Lower leg skin (tissue), 4 donors: ENCODE data around the gene EPC2. TPM values are rescaled to one million over a fixed set of nuclear protein-coding genes. Genes with fewer than 3 reads are reported as not detected.
"Not testable (repeated sequence)": the region's sequence is repeated elsewhere in the genome, so short reads cannot be mapped to it uniquely, and the experiment has no call there.

Experiments used
- DNase-seq, 2 donors: peaks; one replicate each; pipeline ENCODE4 v3.0.0-alpha.2; 2019; ENCODE audit warnings: low spot score in 2 of 2
- H3K4me3 ChIP-seq: fragments of 200-600 bp; sonication (generic); 2 replicates; pipeline ENCODE4 v1.5.1; 2017; ENCODE audit warnings: mild to moderate bottlenecking, low read depth; ENCODE audit not compliant: poor library complexity, severe bottlenecking
- POLR2A ChIP-seq, 2 donors: fragments of 450-650 bp; IDR thresholded peaks; one replicate each; pipeline ENCODE4 v1.6.1; 2016 to 2017; ENCODE audit warnings: antibody characterized with exemption in 2 of 2, mild to moderate bottlenecking in 1 of 2, moderate library complexity in 1 of 2
- WGBS, 2 donors: methylation state at CpG; one replicate each; pipeline ENCODE4 v1.1.5; 2018; 5-methylcytosine and 5-hydroxymethylcytosine counted together
- intact Hi-C: fragments of 100-400 bp; cut with DNase I; formaldehyde crosslinking; loops from one replicate; pipeline ENCODE4 v1.15.0; 2023; ENCODE audit warnings: low total_unique reads
- total RNA-seq, 4 donors: library from RNA; depleted of rRNA; stranded (reverse); fragments of >200 nt; gene quantifications; one replicate each; pipeline ENCODE4 v1.1.0, GENCODE V29; 2016
- TF ChIP-seq, protein P1 (sequence below), 3 donors: fragments of 450-650 bp; IDR thresholded peaks; one replicate each; pipeline ENCODE4 v1.5.1; 2016; ENCODE audit warnings: antibody characterized with exemption in 3 of 3, mild to moderate bottlenecking in 3 of 3, moderate library complexity in 2 of 3

EPC2 gene
- total RNA-seq, 4 donors from 2014 or later = 15.4 to 25.3 (median 24.0) TPM

DNA sequence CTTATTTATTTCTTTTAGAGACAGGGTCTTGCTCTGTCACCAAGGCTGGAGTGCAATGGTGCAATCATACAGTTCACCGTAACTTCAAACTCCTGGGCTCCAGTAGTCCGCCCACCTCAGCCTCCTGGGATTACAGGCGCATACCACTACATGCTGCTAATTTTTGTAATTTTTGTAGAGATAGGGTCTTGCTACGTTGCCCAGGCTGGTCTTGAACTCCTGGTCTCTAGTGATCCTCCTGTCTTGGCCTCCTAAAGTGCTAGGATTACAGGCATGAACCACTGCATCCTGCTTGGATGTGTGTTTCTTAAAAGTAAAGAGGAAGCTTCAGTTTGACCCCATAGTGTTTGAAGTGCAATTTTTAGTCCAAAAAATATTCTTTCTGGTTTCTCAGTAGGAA lies 125.5 kb downstream of the EPC2 start:
- TF ChIP-seq POLR2A (IDR thresholded peaks at IDR 0.05) = no peak
- TF ChIP-seq, protein P1, sequence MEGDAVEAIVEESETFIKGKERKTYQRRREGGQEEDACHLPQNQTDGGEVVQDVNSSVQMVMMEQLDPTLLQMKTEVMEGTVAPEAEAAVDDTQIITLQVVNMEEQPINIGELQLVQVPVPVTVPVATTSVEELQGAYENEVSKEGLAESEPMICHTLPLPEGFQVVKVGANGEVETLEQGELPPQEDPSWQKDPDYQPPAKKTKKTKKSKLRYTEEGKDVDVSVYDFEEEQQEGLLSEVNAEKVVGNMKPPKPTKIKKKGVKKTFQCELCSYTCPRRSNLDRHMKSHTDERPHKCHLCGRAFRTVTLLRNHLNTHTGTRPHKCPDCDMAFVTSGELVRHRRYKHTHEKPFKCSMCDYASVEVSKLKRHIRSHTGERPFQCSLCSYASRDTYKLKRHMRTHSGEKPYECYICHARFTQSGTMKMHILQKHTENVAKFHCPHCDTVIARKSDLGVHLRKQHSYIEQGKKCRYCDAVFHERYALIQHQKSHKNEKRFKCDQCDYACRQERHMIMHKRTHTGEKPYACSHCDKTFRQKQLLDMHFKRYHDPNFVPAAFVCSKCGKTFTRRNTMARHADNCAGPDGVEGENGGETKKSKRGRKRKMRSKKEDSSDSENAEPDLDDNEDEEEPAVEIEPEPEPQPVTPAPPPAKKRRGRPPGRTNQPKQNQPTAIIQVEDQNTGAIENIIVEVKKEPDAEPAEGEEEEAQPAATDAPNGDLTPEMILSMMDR (IDR thresholded peaks at IDR 0.05) = no peak
- DNase-seq = no peak
- no peak overlapping the region for H3K4me3 ChIP-seq
- intact Hi-C loops = no loop called here
- WGBS, 2 donors = 96 to 97% methylated on average over 4 of the region's 4 CpGs

DNA sequence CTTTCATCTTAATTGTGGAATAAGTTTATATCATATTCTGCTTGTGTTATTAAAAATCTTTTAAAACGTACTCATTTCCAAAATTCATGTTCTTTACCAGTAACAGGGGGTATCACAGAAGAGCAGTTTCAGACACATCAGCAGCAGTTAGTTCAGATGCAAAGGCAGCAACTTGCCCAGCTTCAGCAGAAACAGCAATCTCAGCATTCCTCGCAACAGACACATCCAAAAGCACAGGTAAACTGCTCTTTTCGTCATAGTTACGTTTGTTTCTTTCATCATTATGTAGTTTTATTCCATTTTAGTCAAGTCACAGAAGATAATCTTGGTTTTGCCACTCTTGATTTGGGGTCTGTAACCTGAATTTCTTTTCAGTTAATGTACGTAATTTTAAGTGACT lies 137.0 kb downstream of the EPC2 start:
- TF ChIP-seq, protein P1 (IDR thresholded peaks at IDR 0.05) = no peak
- TF ChIP-seq POLR2A (IDR thresholded peaks at IDR 0.05) = no peak
- DNase-seq = no peak
- intact Hi-C loops = no loop called here
- 96 to 99% methylated on average over 5 of the region's 5 CpGs for WGBS, 2 donors
- H3K4me3 ChIP-seq = no peak overlapping the region

DNA sequence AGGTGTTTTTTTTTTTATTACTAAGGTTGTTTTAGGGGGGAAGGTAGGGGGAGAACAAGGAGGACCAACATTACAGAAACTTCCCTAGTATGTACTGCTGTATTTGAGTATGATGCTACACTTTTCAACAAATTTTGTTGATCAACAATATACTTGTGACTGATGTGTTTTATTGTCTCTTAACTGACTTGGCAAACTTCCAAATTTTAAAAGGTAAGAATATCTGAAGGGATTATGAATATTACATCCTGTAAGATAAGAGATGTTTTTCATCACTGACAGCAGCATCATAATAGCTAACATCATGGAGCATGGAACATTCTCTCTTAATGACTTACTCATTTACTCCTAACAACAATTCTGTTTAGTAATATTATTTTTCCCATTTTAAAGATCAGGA lies 144.5 kb downstream of the EPC2 start:
- DNase-seq = no peak
- TF ChIP-seq, protein P1 (IDR thresholded peaks at IDR 0.05) = no peak
- TF ChIP-seq POLR2A (IDR thresholded peaks at IDR 0.05) = no peak
- H3K4me3 ChIP-seq = no peak overlapping the region
- intact Hi-C loops = no loop called here

DNA sequence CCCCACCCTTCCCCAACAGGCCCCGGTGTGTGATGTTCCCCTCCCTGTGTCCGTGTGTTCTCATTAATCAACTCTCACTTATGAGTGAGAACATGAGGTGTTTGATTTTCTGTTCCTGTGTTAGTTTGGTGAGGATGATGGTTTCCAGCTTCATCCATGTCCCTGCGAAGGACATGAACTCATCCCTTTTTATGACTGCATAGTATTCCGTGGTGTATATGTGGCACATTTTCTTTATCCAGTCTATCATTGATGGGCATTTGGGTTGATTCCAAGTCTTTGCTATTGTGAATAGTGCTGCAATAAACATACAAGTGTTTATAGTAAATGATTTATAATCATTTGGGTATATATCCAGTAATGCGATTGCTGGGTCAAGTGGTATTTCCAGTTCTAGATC lies 145.6 kb downstream of the EPC2 start:
- intact Hi-C loops, H3K4me3 ChIP-seq, DNase-seq: not testable (repeated sequence)
- WGBS, 2 donors = 95 to 98% methylated on average over 5 of the region's 5 CpGs

DNA sequence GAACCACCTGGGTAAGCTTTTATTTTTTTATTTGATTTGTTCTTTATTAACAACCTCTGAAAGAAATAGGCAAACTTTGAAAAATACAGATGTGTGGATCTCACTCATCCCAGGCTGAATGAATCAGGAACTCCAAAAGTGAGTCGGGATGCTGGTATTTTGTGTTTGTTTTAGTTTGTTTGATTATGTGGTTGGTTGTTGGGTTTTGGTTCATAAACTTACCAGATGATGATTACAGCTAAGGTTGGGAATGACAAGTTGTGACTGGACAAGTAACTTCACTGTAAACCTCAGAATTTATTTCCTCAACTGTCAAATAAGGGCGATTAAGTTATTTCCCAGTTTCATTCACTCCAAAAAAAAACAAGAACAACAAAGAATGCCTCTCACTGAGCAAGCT lies 150.0 kb downstream of the EPC2 start:
- H3K4me3 ChIP-seq = no peak overlapping the region
- intact Hi-C loops = no loop called here
- WGBS, 2 donors = 47 to 53% methylated on average over 2 of the region's 2 CpGs

DNA sequence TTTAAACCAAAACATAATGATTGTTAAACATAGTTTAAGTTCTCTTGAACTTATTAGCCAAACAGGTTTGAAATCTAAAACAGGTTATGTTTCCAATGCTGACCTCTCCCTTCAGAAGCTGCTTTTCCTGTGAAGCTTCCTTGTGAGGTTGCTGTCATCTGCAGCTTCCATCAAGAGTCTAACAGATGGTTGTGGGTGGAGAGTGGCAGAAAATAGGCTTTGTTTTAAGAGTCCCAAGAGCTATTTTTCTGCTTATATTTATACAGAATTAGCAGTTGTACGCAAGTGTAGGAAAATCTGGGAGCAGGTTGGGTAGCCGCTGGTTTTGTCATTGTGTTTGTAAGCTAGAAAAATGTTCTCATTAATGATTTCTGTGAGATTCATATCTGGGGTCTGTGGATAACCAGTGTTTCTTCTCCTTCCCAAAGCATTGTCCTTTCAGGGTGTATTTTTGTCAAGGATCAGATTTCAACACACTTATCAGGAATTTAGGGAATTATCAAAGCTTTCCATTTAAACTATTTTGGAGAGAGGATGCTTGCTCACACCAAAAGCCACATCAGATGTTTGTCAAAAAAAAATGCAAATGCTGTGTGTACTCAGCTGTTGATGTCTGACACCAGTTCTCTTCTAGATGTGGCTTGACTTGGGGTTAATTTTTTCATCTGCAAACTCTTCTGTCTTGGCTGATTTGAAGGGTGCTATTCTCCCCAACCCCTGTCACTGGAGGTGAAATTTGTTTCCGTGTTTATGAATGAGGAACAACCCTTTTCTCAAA lies 152.4 kb downstream of the EPC2 start:
- intact Hi-C loops = no loop called here
- WGBS, 2 donors = 67 to 84% methylated on average over 3 of the region's 3 CpGs

More for the DNA sequence above, 150.0 kb downstream of the EPC2 start:
- TF ChIP-seq, protein P1 (IDR thresholded peaks at IDR 0.05) = no peak
- no peak for TF ChIP-seq POLR2A (IDR thresholded peaks at IDR 0.05)
- no peak for DNase-seq

More for the DNA sequence above, 152.4 kb downstream of the EPC2 start:
- TF ChIP-seq, protein P1 (IDR thresholded peaks at IDR 0.05) = no peak
- TF ChIP-seq POLR2A (IDR thresholded peaks at IDR 0.05) = no peak
- DNase-seq = no peak
- H3K4me3 ChIP-seq = no peak overlapping the region
